GM18861 (cell line): ENCODE results near the gene AP5Z1.
"Not testable (repeated sequence)": the region's sequence is repeated elsewhere in the genome, so short reads cannot be mapped to it uniquely, and the experiment has no call there.

Experiments
- ATAC-seq: cut with Tn5 transposase; IDR thresholded peaks from one replicate; pipeline ENCODE4 v1.9.1; 2021; ENCODE audit not compliant: unreplicated experiment

Gene AP5Z1

DNA sequence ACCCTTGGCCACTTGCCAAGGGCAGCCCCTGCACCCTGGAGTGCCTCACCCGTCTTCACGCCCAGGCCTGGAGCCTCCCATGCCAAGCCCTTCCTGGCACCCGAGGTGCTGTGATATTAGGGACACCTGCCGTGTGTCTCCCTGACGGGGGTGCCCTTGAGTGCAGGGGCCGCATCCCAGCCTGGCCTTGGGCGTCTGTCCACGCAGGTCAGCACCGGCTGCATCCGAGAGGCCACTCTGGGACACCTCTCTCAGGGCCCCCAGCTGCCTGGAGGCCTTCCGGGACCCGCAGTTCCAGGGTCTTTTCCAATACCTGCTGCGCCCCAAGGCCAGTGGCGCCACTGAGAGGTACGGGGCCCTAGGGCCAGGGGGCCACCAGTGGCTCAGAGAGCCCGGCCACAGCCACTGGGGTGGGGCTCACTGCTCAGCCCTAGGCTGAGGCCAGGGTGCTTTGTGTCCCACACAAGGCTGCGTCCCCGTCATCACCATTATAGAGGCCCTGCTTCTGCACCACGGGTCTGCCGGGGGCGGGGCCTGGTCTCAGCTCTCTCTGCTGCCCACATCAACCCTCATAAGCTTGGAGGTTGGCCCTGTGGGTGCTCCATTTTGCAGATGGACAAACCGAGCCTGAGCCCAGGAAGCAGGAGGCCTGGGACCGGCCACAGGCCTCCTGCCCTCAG lies 12.7 kb downstream of the AP5Z1 start:
- ATAC-seq: no peak

DNA sequence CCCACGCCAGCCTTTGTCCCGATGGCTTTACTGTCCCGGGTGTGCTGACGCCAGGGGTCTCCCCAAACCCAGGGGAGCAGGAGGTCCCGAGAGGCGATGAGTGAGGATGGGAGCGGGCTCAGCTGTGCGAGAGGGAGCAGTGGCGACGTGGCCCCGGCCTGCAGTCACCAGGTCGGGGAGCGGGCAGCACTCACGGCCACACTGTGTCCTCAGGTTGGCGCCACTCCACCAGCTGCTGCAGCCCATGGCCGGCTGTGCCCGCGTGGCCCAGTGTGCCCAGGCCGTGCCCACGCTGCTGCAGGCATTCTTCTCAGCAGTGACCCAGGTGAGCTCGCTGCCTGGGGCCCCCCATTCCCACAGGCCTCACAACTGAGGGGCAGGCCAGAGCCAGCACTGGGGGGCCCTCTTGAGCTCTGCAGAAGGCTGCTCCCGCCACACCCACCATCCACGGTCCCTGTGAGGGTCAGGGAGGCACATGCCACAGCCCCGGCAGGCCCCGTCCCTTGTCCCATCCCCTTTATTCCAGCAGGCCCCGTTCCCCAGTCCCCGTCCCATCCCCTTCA lies 13.3 kb downstream of the AP5Z1 start:
- ATAC-seq: no peak

DNA sequence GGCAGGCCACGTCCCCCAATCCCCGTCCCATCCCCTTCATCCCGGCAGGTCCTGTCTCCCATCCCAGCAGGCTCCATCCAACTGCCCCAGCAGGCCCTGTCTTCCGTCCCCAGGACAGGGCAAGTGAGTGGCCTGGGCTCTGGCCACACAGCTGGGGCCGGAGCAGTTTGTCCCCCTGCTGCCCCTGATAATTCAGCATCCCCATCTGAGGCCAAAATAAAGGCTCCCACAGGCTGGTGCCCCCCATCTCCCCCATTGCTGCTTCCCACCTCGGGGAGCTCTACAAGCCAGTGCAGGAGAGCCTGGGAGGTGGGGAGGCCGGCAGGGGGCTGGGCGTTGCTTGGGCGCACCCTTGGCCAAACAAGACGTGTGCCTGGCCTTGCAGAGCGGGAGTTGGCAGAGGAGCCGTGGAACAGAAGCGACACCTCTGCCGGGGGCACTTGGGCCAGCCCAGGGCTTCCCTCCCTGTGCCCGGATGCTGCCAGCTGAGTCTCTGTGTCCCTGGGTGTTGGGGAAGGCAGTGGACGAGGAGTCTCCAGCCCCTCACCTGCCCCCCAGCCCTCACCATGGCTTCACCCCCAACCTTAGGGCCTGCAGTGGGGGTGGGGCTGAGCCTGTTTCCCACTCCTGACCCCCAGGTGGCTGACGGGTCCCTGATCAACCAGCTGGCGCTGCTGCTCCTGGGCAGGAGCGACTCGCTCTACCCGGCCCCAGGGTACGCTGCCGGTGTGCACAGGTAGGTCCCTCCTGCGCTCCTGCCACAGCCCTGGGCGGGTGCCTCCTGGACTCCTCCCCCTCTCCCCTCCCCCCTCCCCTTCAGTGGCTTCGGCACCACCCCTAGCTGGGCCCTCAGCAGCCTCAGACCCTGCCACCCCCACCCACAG lies 14.0 kb downstream of the AP5Z1 start:
- ATAC-seq: no peak

DNA sequence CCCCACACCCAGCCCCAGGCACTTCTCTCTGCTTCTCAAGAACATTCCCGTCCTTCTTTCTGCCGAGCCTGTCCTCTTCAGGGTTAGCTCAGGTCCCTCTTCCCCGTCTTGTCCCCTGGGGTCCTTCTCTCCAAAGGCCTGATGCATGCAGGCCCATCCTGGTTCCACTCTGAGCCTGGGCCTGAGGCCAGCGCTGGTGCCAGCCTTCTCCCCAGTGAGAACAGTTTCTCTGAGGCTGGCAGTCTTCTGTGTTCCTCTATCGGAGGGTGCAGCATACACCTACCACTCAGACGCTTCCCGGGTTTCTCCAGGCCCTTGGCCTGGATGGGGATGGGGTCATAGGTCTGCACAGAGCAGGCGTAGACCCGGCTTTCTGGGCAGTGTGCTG lies 14.6 kb downstream of the AP5Z1 start:
- ATAC-seq: no peak

DNA sequence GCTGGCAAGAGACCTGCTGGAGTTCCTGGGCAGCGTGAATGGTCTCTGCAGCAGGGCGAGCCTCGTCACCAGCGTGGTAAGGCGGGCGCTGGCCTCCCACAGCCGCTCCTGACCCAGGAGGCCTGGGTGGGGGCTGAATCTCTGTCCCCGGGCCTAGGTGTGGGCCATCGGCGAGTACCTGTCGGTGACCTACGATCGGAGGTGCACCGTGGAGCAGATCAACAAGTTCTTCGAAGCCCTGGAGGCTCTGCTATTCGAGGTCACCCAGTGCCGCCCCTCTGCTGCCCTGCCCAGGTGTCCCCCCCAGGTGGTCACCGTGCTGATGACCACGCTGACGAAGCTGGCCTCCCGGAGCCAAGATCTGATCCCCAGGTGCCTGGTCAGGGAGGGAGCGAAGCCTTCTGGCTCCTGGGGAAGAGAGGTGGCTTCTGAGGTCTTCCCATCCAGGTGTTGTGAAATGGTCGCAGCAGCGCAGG lies 15.1 kb downstream of the AP5Z1 start:
- no peak for ATAC-seq

DNA sequence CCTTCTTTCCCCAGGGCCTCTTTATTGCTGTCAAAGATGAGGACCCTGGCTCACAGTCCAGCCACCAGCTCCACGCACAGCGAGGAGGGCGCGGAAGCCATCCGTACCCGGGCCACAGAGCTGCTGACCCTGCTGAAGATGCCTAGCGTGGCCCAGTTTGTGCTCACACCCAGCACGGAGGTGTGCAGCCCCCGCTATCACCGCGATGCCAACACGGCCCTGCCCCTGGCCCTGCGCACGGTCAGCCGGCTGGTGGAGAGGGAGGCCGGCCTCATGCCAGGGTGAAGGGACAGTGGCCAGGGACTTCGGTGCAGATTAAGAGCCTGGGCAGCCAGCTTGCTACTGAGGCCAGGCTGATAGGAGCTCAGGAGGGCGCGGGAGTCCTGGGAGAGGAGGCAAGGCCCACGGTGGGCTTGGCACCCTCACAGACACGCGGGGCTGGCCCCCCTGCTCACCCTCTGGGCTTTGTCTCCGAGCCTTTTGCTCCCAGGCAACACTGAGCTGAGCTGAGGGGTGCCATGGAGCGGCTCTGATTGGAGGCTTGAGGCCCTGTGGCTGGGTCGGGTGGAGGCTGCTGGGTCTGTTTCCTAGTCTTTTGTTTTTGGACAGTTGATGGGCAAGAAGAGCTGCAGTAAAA lies 15.8 kb downstream of the AP5Z1 start:
- no peak for ATAC-seq

DNA sequence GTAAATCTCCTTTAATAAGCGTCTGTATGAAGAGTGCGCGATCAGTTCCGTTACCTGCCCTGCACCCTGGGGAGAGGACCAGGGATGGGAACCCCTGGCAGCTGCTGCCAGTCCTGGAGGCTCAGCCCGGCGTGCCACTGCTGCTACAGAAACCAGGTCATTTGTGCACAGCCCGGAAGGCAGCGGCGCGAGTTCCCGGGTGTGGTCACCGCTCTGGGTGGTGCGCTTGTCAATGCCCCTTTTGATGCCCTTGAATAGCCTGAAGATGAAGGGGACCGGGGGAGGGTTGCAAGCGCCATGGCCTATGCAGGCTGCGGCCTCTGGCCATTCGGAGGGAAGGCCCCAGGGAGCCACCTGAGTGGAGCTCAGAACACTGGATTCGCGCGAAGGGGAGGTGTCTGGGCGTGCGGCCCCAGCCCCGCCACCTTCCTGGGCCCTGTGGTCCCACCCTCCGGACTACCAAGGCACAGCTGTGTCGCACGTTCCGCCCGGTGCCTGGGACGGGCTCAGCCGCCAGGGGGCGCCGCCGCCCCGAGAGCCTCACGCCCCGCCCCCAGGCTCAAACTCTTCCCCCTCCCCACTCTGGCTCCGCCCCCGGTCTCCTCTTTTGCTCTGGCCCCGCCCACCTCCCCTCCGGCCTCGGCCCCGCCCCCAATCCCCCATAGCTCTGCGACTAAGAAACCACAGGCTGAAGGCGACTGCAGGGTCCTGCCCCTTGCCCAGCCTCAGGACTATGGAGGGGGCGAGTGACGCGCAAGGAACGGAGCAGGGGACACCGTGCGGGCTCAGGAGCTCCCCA lies 16.5 kb downstream of the AP5Z1 start:
- ATAC-seq: peak; percentile 41

DNA sequence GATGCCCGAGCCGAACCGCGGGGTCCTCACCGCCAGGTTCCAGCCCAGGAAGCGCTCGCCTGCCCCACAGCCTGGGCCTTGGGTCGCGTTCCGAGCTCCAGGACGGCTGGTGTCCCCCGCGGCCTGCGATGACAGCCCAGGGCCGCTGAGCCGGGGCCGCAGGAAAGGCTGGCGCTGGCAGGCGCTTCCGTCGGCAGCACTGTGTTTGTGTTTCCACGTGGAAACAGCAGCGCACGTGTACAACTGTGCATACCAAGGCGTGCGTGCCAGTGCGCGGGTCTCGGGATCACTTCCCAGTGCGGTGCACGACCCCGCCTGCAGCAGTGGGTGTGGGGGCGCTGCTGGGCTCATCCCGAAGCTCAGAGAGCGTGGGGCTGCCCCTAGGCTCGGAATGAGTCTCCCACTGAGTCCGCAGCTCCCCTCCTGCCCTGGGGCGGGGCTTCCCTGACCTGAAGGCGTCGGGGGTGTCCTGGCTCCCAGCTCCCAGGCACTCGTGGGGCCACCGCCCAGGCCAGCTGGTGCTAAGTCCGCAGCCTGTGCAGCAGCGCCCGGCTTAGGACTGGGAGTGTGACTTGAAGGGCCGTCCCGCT lies 17.2 kb downstream of the AP5Z1 start:
- peak; percentile 27 for ATAC-seq

DNA sequence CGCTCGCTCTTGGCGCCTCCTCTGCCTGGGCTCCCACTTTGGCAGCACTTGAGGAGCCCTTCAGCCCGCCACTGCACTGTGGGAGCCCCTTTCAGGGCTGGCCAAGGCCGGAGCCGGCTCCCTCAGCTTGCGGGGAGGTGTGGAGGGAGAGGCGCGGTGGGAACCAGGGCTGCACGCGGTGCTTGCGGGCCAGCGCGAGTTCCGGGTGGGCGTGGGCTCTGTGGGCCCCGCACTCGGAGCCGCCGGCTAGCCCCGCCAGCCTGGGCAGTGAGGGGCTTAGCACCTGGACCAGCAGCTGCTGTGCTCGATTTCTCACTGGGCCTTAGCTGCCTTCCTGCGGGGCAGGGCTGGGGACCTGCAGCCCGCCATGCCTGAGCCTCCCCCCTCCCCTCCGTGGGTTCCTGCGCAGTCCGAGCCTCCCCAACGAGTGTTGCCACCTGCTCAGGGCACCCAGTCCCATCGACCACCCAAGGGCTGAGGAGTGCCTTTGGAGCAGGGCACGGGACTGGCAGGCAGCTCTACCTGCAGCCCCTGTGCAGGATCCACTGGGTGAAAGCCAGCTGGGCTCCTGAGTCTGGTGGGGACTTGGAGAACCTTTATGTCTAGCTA lies 18.1 kb downstream of the AP5Z1 start:
- not testable (repeated sequence) for ATAC-seq

DNA sequence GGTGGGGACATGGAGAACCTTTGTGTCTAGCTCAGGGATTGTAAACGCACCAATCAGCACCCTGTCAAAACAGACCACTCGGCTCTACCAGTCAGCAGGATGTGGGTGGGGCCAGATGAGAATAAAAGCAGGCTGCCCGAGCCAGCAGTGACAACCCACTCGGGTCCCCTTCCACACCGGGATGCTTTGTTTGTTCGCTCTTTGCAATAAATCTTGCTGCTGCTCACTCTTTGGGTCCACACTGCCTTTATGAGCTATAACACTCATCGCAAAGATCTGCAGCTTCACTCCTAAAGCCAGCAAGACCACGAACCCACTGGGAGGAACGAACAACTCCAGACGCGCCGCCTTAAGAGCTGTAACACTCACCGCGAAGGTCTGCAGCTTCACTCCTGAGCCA lies 18.7 kb downstream of the AP5Z1 start:
- ATAC-seq: not testable (repeated sequence)

DNA sequence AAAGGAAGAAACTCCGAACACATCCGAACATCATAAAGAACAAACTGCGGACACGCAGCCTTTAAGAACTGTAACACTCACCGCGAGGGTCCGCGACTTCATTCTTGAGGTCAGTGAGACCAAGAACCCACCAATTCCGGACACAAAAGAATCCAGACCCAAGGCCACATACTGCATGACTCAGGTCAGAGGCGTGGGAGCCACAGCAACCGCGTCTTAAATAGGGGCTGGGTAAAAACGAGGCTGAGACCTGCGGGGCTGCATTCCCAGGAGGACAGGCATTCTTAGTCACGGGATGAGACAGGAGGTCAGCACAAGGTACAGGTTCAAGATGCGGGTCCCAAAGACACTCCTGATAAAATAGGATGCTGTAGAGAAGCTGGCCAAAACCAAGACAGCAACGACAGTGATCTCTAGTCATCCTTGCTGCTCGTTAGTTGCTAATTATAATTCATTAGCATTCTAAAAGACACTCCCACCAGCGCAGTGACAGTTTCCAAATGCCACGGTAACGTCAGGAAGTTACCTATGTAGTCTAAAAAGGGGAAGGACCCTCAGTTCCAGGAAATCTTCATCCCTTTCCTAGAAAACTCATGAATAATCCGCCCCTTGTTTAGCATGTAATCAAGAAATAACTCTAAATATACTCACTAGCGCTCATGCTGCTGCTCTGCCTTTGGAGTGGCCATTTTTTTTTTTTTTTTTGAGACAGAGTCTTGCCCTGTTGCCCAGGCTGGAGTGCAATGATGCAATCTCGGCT lies 19.3 kb downstream of the AP5Z1 start:
- no peak for ATAC-seq

DNA sequence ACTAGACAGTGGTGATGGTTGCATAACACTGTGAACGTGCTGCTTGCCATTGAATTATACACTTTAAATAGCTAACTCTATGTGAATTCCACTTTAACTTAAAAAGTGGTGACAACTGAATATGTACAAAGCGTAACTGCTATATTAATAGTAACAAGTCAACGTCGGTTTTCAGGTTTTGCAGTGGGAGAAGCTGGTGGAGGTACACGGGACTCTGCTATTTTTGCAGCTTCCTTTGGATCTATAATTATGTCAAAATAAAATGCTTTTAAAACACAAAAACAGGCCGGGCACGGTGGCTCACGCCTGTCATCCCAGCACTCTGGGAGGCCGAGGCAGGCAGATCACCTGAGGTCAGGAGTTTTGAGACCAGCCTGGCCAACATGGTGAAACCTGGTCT lies 21.0 kb downstream of the AP5Z1 start:
- ATAC-seq: no peak

DNA sequence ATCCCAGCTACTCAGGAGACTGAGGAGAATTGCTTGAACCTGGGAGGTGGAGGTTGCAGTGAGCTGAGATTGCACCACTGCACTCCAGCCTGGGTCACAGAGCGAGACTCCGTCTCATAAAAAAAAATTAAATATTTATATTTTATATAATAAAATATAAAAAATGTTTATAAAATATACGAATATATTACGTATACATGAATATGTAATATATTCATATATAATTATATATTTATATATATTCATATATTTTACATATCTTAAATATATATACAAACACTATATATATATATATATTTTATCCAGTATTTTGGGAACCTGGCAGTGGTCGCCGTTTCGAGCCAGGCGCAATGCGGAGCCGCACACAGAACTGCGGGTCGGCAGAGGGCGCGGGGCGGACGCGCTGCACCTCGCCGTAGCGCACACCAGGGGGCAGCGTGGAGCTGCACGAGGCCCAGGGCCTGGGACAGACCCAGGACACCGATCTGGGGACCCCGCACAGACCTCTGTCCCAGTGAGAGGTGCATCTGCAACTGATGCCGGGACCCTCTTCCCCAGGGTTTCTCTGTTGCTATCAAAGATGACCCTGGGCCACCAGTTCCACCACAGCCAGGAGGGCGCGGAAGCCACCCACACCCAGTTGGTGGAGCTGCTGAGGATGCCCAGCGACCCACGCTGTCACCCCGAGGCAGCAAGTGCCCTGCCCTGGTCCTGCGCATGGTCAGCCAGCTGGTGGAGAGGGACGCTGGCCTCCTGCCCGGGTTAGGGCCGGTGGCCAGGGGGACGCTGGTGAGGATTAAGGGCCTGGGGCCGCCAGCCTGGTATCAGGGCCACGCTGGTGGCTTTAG lies 22.7 kb downstream of the AP5Z1 start:
- peak; percentile 75 for ATAC-seq

DNA sequence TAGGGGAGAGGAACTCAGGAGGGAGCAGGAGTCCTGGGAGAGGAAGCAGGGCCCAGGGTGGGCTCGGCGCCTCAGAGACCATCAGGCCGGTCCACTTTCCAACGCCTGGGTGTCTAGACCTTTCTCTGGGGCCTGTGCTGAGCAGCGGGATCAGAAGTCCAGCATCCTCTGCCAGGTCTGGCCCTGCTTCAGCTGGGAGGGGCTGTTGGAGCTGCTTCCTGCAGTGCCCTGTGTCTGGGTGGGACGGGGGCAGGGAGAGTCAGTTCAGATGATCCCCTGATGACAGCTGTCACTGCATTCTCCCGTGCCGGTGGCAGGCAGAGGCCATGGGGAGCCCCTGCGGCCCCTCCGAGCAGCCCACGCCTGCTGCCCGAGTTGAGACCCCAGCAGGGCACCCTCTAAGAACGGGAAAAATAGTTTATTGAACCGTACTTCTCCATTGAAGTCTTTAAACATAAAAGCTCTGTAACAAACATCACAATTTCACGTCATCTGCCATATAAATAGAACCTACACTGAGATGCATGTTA lies 23.3 kb downstream of the AP5Z1 start:
- no peak for ATAC-seq

DNA sequence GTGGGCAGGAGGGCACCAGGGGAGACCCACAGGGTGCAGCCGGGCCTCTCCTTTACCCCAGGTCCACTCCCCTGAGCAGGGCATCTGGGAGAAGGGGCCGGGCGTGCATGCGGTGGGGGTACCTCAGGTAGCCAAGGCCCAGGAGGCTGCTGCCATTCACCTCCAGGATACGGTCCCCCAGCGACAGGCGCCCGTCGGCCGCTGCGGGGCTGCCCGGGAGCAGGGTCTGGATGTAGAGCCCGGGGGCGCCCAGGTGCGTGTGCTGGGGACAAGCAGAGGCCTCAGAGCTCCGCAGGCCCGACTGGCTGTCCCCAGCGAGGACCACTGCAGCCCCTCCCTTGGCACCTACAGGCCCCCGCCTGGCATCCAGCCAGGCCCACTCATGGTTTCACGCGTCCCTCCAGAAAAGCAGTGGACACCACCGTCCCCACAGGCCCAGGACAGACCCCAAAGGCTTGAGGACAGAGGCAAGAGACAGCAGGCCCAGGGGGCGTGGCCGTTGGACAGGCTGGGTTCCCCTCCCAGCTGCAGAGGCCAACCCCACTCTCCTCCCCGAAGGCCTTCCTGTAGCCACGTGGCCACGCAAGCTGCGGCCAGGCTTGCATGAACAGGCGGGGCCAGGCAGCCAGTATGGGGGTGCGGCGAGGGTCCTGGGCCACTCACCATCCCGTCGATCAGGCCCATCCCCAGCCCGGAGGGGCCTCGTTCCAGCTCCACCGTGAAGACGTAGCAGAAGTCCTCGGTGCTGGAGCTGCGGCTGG lies 24.3 kb downstream of the AP5Z1 start:
- no peak for ATAC-seq

DNA sequence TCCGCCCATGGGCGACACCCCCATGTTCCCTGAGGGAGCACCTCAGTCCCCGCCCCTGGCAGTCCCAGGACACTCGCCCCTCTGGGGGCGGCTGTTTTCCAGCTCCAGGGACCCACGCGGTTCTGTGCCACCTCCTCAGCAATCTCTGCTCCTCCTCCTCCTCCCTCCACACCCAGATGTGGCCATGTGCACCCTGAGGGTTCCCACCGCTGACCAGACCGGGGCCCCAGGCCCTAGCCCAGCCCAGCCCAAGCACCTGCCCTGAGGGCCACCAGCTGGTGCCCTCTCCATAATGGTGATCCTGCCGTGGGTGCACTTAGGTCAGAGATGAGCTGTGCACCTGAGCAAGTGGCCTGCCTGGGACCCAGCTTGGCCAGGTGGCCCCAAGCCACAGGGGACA lies 25.1 kb downstream of the AP5Z1 start:
- no peak for ATAC-seq
